K562 (cell line): Measurements from ENCODE around the gene SHISA4. TPM values are rescaled to one million over a fixed set of nuclear protein-coding genes. Genes with fewer than 3 reads are reported as not detected.

Experiments
- AFF4 ChIP-seq: sonication (generic); formaldehyde crosslinking; IDR thresholded peaks from 2 replicates; pipeline ENCODE4 v1.8.0; 2023; ENCODE audit warnings: mild to moderate bottlenecking, missing genetic modification reagents
- BACH1 ChIP-seq: fragments of 200-800 bp; sonication (Bioruptor generic); IDR thresholded peaks from 2 replicates; pipeline ENCODE4 v1.6.1; 2016; ENCODE audit warnings: missing genetic modification characterization, missing compliant biosample characterization
- CBFA2T2 ChIP-seq: fragments of 450-650 bp; conservative IDR thresholded peaks from 2 replicates; pipeline ENCODE4 v1.6.1; 2017; ENCODE audit warnings: mild to moderate bottlenecking
- EP400 ChIP-seq: fragments of 450-650 bp; IDR thresholded peaks from 2 replicates; pipeline ENCODE4 v1.6.1; 2017; ENCODE audit warnings: antibody characterized with exemption, mild to moderate bottlenecking, moderate library complexity
- HES1 ChIP-seq: fragments of 450-650 bp; IDR thresholded peaks from 2 replicates; pipeline ENCODE4 v1.6.1; 2016; ENCODE audit warnings: low read depth, mild to moderate bottlenecking, moderate library complexity
- OTX1 ChIP-seq: fragments of 450-650 bp; formaldehyde crosslinking; IDR thresholded peaks from 2 replicates; pipeline ENCODE4 v1.4.0; 2022; ENCODE audit warnings: mild to moderate bottlenecking
- POLR2A ChIP-seq: fragments of 450-650 bp; conservative IDR thresholded peaks from 2 replicates; pipeline ENCODE4 v1.6.1; 2016
- RUNX1 ChIP-seq: sonication (generic); IDR thresholded peaks from 2 replicates; pipeline ENCODE4 v1.6.1; 2016; ENCODE audit warnings: antibody characterized with exemption, low read depth
- TBL1XR1 ChIP-seq, 2 experiments: IDR thresholded peaks; 2 replicates each; pipeline ENCODE4 v1.6.1; 2012; ENCODE audit warnings: improper control_type of control experiment in 2 of 2, low read length in 2 of 2, mild to moderate bottlenecking in 1 of 2
- ZBTB40 ChIP-seq, 2 experiments: fragments of 450-650 bp in 1 of 2; sonication (generic) in 1 of 2; formaldehyde crosslinking in 1 of 2; IDR thresholded peaks; 2 replicates each; pipeline versions ENCODE4 v1.7.1 to v1.9.0; 2016 to 2022; ENCODE audit warnings: inconsistent platforms in 1 of 2, mild to moderate bottlenecking in 1 of 2, missing genetic modification reagents in 1 of 2
- ZNF197 ChIP-seq: fragments of 200-800 bp; sonication (Bioruptor generic); IDR thresholded peaks from 2 replicates; pipeline ENCODE4 v1.6.1; 2016; ENCODE audit warnings: low read depth, missing genetic modification characterization, missing compliant biosample characterization
- ZNF511 ChIP-seq: sonication (generic); formaldehyde crosslinking; IDR thresholded peaks from 2 replicates; pipeline ENCODE4 v1.8.0; 2022; ENCODE audit warnings: mild to moderate bottlenecking, missing genetic modification reagents
- ZNF668 ChIP-seq: fragments of 250-450 bp; sonication (Bioruptor Pico); IDR thresholded peaks from 2 replicates; pipeline ENCODE4 v1.8.0; 2022; ENCODE audit warnings: mild to moderate bottlenecking, inconsistent platforms
- polyA plus RNA-seq, 8 experiments: library from polyadenylated mRNA; depleted of rRNA in 4 of 8; stranded (reverse) in 5 of 8; unstranded in 3 of 8; fragments of >200 nt; fragmentation: Nextera tagmentation in 2 of 8; fragmentation: Illumina TruSeq in 1 of 8; extraction: Ambion mirVana in 2 of 8; extraction: Trizol in 1 of 8; gene quantifications; 2 replicates each; pipeline versions ENCODE4 v1.2.1 to v1.2.3, GENCODE V29; 2011 to 2014; ENCODE audit warnings: inconsistent platforms in 1 of 8, missing spikeins in 1 of 8
- total RNA-seq, 7 experiments: library from RNA; depleted of rRNA in 6 of 7; stranded (reverse); fragments of >200 nt in 6 of 7; fragmentation: Illumina TruSeq in 2 of 7; extraction: Trizol in 2 of 7; gene quantifications; 2 replicates each; pipeline versions ENCODE4 v1.2.1 to v1.2.3, GENCODE V29; 2011 to 2021; ENCODE audit warnings: low replicate concordance in 1 of 7

Gene SHISA4
- total and polyA plus RNA-seq, 9 of the 15 experiments (the other 6 are each of a cell fraction or from before 2014, with no cell fraction given) = 0.15 to 0.95 (median 0.68) TPM; not detected in 2

GRCh38 chr1:201941420-201942128, 52.9 kb downstream of the SHISA4 start (continued):
- no peak for TF ChIP-seq ZNF197 (CRISPR knock-in tag)
- no peak for TF ChIP-seq ZNF668 (CRISPR knock-in tag)
- TF ChIP-seq AFF4 (CRISPR knock-in tag) = no peak
- TF ChIP-seq OTX1 (CRISPR knock-in tag) = no peak
- peak; percentile 78 for TF ChIP-seq CBFA2T2
- no peak for TF ChIP-seq ZNF511 (CRISPR knock-in tag)
- TF ChIP-seq TBL1XR1 (IDR thresholded peaks at IDR 0.05; ENCODE audit: low read length in 2 of 2) = peak in 1 of 2 experiments; percentile 25; a peak in 1 of 4 replicates
- peak; percentile 80 for TF ChIP-seq POLR2A
- TF ChIP-seq HES1 = 0 out of 2 replicates have a peak, but pooled peaks have one; percentile 6
- TF ChIP-seq EP400 = peak; percentile 34; the same call in 1 of the 2 replicates
- TF ChIP-seq BACH1 (tag) = no peak
- TF ChIP-seq RUNX1 = no peak
- TF ChIP-seq ZBTB40 (IDR thresholded peaks at IDR 0.05) = no peak
- TF ChIP-seq ZBTB40 (CRISPR knock-in tag; IDR thresholded peaks at IDR 0.05) = no peak
